Gastrocnemius medialis (tissue), 4 donors: ENCODE measurements around the gene ALDH3A1. TPM values are rescaled to one million over a fixed set of nuclear protein-coding genes. Genes with fewer than 3 reads are reported as not detected.
A peak's percentile ranks its signal among the peaks of the same experiment; 100 is the strongest.

Source experiments
- ATAC-seq, 2 donors: fragments of 150-250 bp; one replicate each; pipeline ENCODE4 v1.9.1; 2016
- DNase-seq, 2 donors: peaks; one replicate each; pipeline ENCODE4 v3.0.0-alpha.2; 2019
- H3K27ac ChIP-seq, 4 donors: fragments of 200-600 bp; sonication (generic); 1 replicate in 1 of 4; 2 replicates in 3 of 4; pipeline ENCODE4 v1.5.1; 2016 to 2018; ENCODE audit warnings: mild to moderate bottlenecking in 2 of 4, moderate library complexity in 1 of 4
- H3K27me3 ChIP-seq, 3 donors: fragments of 200-600 bp; sonication (generic) in 2 of 3; 1 replicate in 1 of 3; 2 replicates in 2 of 3; pipeline versions ENCODE4 v1.5.1 to v1.6.0; 2016 to 2019; ENCODE audit warnings: mild to moderate bottlenecking in 1 of 3, moderate library complexity in 1 of 3
- H3K36me3 ChIP-seq, 2 donors: fragments of 200-600 bp; sonication (generic) in 1 of 2; one replicate each; pipeline ENCODE4 v1.5.1; 2017 to 2018
- H3K4me1 ChIP-seq, 2 donors: fragments of 200-600 bp; sonication (generic) in 1 of 2; one replicate each; pipeline ENCODE4 v1.5.1; 2016 to 2017; ENCODE audit warnings: mild to moderate bottlenecking in 2 of 2
- H3K4me3 ChIP-seq, 4 donors: fragments of 200-600 bp; sonication (generic) in 3 of 4; 1 replicate in 1 of 4; 2 replicates in 3 of 4; pipeline ENCODE4 v1.5.1; 2016 to 2019; ENCODE audit warnings: mild to moderate bottlenecking in 2 of 4
- H3K9me3 ChIP-seq, 3 donors: fragments of 200-600 bp; sonication (generic) in 2 of 3; 1 replicate in 1 of 3; 2 replicates in 2 of 3; pipeline ENCODE4 v1.5.1; 2016 to 2019
- POLR2A ChIP-seq, 2 donors: fragments of 450-650 bp; IDR thresholded peaks; one replicate each; pipeline ENCODE4 v1.6.1; 2017; ENCODE audit warnings: antibody characterized with exemption in 2 of 2, mild to moderate bottlenecking in 2 of 2, moderate library complexity in 2 of 2
- in situ Hi-C, 4 donors: fragments of 200-750 bp; cut with MboI; loops; one replicate each; pipeline versions ENCODE4 v1.15.0 to v1.8.0; 2017; ENCODE audit warnings: low sequenced_read_pairs in 4 of 4
- intact Hi-C: fragments of 100-400 bp; cut with DNase I; formaldehyde crosslinking; loops from one replicate; pipeline ENCODE4 v1.15.1; 2023; ENCODE audit warnings: low total_unique reads
- total RNA-seq, 4 donors: library from RNA; depleted of rRNA; stranded (reverse); fragments of >200 nt; gene quantifications; one replicate each; pipeline versions ENCODE4 v1.1.0 to v1.2.3, GENCODE V29; 2016
- TF ChIP-seq, protein P1 (sequence below), 5 experiments: fragments of 450-650 bp in 3 of 5; fragments of 200-600 bp in 2 of 5; sonication (generic) in 2 of 5; IDR thresholded peaks in 4 of 5; conservative IDR thresholded peaks in 1 of 5; 1 replicate in 4 of 5; 2 replicates in 1 of 5; pipeline ENCODE4 v1.5.1; 2016 to 2019; ENCODE audit warnings: antibody characterized with exemption in 5 of 5, mild to moderate bottlenecking in 3 of 5, moderate library complexity in 3 of 5

The ALDH3A1 gene
- total RNA-seq, 4 donors from 2014 or later: 0.18 to 0.23 TPM; not detected in 2

DNA sequence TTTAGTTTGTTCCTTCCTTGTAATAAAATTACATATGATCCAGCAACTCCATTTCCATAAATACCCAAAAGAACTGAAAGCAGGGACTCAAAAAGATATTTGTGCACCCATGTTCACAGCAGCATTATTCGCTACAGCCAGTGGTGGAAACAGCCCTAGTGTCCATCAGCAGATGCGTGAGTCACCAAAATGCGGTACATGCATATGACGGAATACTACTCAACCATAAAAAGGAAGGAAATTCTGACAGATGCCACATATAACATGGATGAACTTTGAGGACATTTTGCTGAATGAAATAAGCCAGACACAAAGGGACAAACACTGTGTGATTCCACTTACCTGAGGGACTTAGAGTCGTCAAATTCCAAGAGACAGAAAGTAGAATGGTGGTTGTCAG lies 22.6 kb downstream of the ALDH3A1 start:
- ATAC-seq (no peak), DNase-seq (no peak)
- TF ChIP-seq, protein P1, sequence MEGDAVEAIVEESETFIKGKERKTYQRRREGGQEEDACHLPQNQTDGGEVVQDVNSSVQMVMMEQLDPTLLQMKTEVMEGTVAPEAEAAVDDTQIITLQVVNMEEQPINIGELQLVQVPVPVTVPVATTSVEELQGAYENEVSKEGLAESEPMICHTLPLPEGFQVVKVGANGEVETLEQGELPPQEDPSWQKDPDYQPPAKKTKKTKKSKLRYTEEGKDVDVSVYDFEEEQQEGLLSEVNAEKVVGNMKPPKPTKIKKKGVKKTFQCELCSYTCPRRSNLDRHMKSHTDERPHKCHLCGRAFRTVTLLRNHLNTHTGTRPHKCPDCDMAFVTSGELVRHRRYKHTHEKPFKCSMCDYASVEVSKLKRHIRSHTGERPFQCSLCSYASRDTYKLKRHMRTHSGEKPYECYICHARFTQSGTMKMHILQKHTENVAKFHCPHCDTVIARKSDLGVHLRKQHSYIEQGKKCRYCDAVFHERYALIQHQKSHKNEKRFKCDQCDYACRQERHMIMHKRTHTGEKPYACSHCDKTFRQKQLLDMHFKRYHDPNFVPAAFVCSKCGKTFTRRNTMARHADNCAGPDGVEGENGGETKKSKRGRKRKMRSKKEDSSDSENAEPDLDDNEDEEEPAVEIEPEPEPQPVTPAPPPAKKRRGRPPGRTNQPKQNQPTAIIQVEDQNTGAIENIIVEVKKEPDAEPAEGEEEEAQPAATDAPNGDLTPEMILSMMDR (IDR thresholded peaks at IDR 0.05 in 4 of 5, conservative IDR thresholded peaks at IDR 0.05 in 1 of 5): no peak
- TF ChIP-seq POLR2A (IDR thresholded peaks at IDR 0.05): no peak
- H3K9me3 ChIP-seq: no peaks in the 10 kb centered on the region
- intact Hi-C loops (no loop called here), in situ Hi-C loops (no loop called here)
- H3K4me1 ChIP-seq: peaks cover 34 to 39% of the 10 kb centered on the region in 2 donors
- H3K4me3 ChIP-seq: no peak overlapping the region
- H3K27ac ChIP-seq: peak overlapping the region; percentile 7 to 98 (median 94)
- no peaks in the 10 kb centered on the region for H3K36me3 ChIP-seq
- no peaks in the 10 kb centered on the region for H3K27me3 ChIP-seq

DNA sequence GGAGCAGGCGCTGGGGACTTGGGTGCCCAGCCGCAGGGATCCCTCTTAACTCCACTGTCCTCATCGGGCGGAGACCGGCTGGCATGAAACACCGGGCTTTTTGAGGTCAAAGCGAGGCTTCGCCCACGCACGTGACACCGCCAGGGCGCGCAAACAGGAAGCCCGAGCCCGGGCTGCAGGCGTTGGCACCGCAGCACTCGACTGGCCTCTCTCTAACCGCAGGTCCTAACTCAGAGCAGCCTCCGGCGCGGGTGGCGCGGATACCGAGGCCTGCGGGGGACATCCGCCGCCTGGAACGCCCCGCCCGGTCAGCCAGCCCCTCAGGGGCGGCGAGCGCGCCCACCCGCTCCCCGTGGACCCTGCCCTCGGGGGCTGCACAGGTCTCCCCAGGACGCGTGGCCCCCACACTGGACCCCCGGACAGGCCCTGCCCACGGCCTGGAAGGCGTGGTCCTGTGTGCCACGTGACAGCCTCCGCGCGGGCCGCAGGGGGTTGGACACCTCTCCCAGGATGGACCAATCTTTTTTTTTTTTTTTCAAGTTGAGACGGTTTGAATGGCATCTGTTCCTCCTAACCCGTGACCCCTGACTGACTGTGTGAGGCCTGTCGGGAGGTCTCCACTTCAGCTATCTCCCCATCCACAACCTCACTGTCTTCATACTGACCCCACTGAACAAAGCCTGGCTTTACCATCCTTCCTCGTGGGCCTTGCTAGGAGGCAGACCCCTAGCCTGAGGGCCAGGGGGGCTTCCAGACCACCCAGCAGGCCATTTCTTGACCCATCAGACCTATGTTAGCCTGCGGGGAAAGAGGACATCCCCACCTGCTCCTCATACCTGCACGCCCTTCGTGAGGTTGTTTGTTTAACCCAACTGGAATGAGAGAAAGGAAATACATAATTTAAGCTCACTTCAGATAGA lies 23.3 kb downstream of the ALDH3A1 start:
- ATAC-seq (peak in 1 of 2 donors; percentile 13), DNase-seq (peak; percentile 53 to 75)
- H3K4me1 ChIP-seq: peaks cover 34 to 39% of the 10 kb centered on the region in 2 donors
- intact Hi-C loops: loop anchor here (1.0 kb wide), 1 partner anchor 29 kb away; no protein-coding TSS in a partner anchor
- in situ Hi-C loops: no loop called here
- no peak for TF ChIP-seq POLR2A (IDR thresholded peaks at IDR 0.05)
- TF ChIP-seq, protein P1 (IDR thresholded peaks at IDR 0.05 in 4 of 5, conservative IDR thresholded peaks at IDR 0.05 in 1 of 5): no peak
- peak overlapping the region; percentile 38 to 55 (median 45) for H3K4me3 ChIP-seq
- H3K27ac ChIP-seq: peak overlapping the region; percentile 75 to 98 (median 94)
- H3K36me3 ChIP-seq: no peaks in the 10 kb centered on the region
- H3K9me3 ChIP-seq: no peaks in the 10 kb centered on the region
- no peaks in the 10 kb centered on the region for H3K27me3 ChIP-seq

DNA sequence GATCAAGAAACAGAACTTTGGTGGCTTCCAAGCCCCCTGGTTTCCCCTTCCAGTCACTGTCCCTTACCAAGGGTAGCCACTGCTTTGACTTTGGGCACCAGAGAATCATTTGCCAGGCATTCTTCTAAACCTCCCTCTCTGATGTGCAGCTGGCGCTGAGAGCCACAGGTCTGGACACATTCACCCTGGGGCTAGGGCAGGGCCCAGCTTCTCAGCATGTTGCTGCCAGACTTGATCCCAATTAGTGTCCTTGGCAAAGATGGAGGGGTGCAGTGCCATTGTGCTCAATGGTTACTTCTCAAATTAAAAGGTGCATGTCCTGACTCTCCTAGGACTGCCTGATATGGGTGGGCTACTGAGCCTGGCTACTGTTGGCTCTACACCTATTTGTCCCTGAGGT lies 24.1 kb downstream of the ALDH3A1 start:
- peaks cover 34 to 39% of the 10 kb centered on the region in 2 donors for H3K4me1 ChIP-seq
- DNase-seq (no peak), ATAC-seq (no peak)
- H3K4me3 ChIP-seq: peak overlapping the region; percentile 38 to 55 (median 45)
- H3K9me3 ChIP-seq: no peaks in the 10 kb centered on the region
- H3K36me3 ChIP-seq: no peaks in the 10 kb centered on the region
- intact Hi-C loops: loop anchor here (1.0 kb wide), 1 partner anchor 29 kb away; no protein-coding TSS in a partner anchor
- TF ChIP-seq, protein P1 (IDR thresholded peaks at IDR 0.05 in 4 of 5, conservative IDR thresholded peaks at IDR 0.05 in 1 of 5): no peak
- in situ Hi-C loops: no loop called here
- no peaks in the 10 kb centered on the region for H3K27me3 ChIP-seq
- peak overlapping the region; percentile 75 to 98 (median 94) for H3K27ac ChIP-seq

DNA sequence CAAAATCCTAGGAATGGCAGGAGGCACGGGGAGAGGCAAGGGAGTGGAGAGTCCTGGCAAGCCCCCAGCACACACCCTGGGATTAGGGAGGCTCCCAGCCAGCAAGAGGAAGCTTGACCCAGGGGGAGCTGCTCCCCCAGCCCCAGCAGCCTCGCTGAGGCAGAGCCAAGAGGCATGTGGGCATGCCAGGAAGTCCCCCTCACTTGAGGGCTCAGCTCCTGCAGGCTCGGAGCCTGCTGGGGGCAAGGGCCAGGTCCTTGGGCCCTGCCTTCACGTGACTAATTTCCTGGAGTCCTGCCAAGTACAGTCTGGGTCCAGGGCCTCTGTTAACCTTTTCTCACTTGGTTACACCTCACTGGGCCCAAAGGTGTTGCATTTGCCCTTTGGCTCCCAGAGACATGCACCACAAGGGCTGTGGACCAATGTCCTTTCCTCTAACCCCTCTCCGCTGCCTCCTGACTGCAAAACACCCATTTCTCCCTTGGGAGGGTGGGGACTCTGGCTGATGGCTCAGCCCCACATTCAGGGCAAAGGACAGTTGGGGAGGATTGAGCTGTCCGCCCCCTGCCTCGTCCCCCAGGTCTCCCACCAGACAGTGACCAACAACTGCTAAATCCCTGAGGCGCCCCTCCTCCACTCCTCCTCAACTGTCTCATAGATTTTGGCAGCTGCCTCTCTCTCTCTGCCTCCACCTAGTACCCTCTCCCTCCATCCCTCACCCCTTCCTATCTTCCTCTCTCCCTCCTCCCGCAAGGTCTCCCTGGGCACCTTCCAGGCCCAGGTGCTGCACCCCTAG lies 27.3 kb downstream of the ALDH3A1 start:
- peaks cover 10 to 19% of the 10 kb centered on the region in 2 donors for H3K4me1 ChIP-seq
- in situ Hi-C loops (no loop called here), intact Hi-C loops (no loop called here)
- no peak overlapping the region for H3K27ac ChIP-seq
- H3K9me3 ChIP-seq: no peaks in the 10 kb centered on the region
- TF ChIP-seq, protein P1 (IDR thresholded peaks at IDR 0.05 in 4 of 5, conservative IDR thresholded peaks at IDR 0.05 in 1 of 5): no peak
- no peak for TF ChIP-seq POLR2A (IDR thresholded peaks at IDR 0.05)
- DNase-seq (no peak), ATAC-seq (no peak)
- H3K36me3 ChIP-seq: no peaks in the 10 kb centered on the region
- H3K27me3 ChIP-seq: no peaks in the 10 kb centered on the region
- H3K4me3 ChIP-seq: no peak overlapping the region
